Measurements from ENCODE around the gene NPHP3. TPM values are rescaled to one million over a fixed set of nuclear protein-coding genes. Genes with fewer than 3 reads are reported as not detected.

Gene NPHP3
- total and polyA plus RNA-seq, 7 donors: 4.2 to 76.2 (median 38.0) TPM

DNA sequence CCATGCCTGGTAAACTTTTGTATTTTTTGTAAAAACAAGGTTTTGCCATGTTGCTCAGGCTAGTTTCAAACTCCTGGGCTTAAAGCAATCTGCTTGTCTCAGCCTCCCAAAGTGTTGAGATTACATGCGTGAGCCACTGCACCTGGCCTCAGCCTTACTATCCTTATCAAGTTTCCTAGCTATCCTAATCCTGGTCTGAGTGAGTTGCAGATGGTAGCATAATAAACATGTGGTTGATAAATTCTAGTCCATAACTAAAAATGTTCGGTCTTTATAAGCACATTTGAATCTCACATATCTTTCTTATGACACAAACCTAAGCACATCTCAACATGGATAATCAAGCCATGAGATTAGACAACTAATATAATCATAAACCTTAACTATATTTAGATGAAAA, 18.5 kb downstream of the NPHP3 start:
- 93 to 94% methylated on average over 2 of the region's 2 CpGs for WGBS, 2 donors
- DNase-seq: no peak
- no peaks in the 10 kb centered on the region for H3K9me3 ChIP-seq
- H3K4me3 ChIP-seq: no peak overlapping the region
- TF ChIP-seq POLR2A (IDR thresholded peaks at IDR 0.05): no peak
- TF ChIP-seq EP300 (IDR thresholded peaks at IDR 0.05): no peak
- TF ChIP-seq, protein P1, sequence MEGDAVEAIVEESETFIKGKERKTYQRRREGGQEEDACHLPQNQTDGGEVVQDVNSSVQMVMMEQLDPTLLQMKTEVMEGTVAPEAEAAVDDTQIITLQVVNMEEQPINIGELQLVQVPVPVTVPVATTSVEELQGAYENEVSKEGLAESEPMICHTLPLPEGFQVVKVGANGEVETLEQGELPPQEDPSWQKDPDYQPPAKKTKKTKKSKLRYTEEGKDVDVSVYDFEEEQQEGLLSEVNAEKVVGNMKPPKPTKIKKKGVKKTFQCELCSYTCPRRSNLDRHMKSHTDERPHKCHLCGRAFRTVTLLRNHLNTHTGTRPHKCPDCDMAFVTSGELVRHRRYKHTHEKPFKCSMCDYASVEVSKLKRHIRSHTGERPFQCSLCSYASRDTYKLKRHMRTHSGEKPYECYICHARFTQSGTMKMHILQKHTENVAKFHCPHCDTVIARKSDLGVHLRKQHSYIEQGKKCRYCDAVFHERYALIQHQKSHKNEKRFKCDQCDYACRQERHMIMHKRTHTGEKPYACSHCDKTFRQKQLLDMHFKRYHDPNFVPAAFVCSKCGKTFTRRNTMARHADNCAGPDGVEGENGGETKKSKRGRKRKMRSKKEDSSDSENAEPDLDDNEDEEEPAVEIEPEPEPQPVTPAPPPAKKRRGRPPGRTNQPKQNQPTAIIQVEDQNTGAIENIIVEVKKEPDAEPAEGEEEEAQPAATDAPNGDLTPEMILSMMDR (IDR thresholded peaks at IDR 0.05): no peak
- no peak for TF ChIP-seq POLR2AphosphoS5 (IDR thresholded peaks at IDR 0.05)
- no peaks in the 10 kb centered on the region for H3K4me1 ChIP-seq
- no peaks in the 10 kb centered on the region for H3K27me3 ChIP-seq
- H3K27ac ChIP-seq: no peak overlapping the region
- H3K36me3 ChIP-seq: peaks cover 17 to 99% (median 47%) of the 10 kb centered on the region in 4 donors
- intact Hi-C loops (cut with DNase I): no loop called here

DNA sequence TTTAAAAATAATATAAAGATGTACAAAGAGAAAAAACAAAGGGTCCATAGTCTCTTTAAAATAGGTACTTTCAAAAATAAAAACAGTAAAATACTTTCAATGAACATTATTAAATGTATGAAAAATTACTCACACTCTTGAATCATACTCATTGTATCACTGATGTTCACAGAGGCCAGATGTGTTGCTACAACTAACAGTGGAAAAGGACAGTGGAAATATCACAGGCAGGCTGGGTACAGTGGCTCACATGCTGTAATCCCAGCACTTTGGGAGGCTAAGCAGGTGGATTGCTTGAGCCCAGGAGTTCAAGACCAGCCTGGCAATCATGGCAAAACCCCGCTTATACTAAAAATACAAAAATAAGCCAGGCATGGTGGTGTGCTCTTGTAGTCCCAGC, 26.8 kb downstream of the NPHP3 start:
- intact Hi-C loops (cut with DNase I): loop anchor here (10.0 kb wide), 1 partner anchor 181 kb away; no protein-coding TSS in a partner anchor
- H3K4me3 ChIP-seq: no peak overlapping the region
- H3K27ac ChIP-seq: no peak overlapping the region
- no peaks in the 10 kb centered on the region for H3K4me1 ChIP-seq
- DNase-seq: no peak
- peaks cover 20 to 100% (median 47%) of the 10 kb centered on the region in 4 donors for H3K36me3 ChIP-seq
- TF ChIP-seq POLR2AphosphoS5 (IDR thresholded peaks at IDR 0.05) (no peak), EP300 (IDR thresholded peaks at IDR 0.05) (no peak), POLR2A (IDR thresholded peaks at IDR 0.05) (no peak)
- TF ChIP-seq, protein P1 (IDR thresholded peaks at IDR 0.05): no peak
- H3K27me3 ChIP-seq: no peaks in the 10 kb centered on the region
- WGBS, 2 donors: 95 to 97% methylated on average over 1 of the region's 1 CpG
- no peaks in the 10 kb centered on the region for H3K9me3 ChIP-seq

DNA sequence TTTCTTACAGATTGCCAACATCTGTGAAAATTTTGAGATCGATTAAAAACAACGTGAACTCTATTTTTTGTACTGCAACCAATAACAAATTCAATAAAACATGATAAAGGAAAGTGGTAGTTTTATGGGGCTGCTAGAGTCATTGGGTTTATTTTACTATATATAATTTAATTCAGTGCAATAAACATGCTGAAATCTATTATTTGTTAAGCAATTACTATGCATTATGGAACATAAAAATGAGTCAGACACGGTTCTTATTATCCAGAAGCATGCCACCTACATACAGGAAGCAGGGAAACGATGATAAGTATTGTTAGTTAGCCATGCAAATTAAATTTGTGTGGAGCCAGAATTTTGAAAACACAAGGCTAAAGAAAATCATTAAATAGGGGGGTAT, 27.2 kb downstream of the NPHP3 start:
- WGBS, 2 donors: 16 to 76% methylated on average over 4 of the region's 4 CpGs
- H3K27me3 ChIP-seq: no peaks in the 10 kb centered on the region
- peaks cover 21 to 100% (median 48%) of the 10 kb centered on the region in 4 donors for H3K36me3 ChIP-seq
- H3K9me3 ChIP-seq: no peaks in the 10 kb centered on the region
- no peak overlapping the region for H3K4me3 ChIP-seq
- H3K27ac ChIP-seq: no peak overlapping the region
- no peaks in the 10 kb centered on the region for H3K4me1 ChIP-seq
- no peak for DNase-seq
- intact Hi-C loops (cut with DNase I): loop anchor here (10.0 kb wide), 1 partner anchor 180 kb away; no protein-coding TSS in a partner anchor
- no peak for TF ChIP-seq POLR2AphosphoS5 (IDR thresholded peaks at IDR 0.05)
- no peak for TF ChIP-seq POLR2A (IDR thresholded peaks at IDR 0.05)
- no peak for TF ChIP-seq EP300 (IDR thresholded peaks at IDR 0.05)
- TF ChIP-seq, protein P1 (IDR thresholded peaks at IDR 0.05): no peak

DNA sequence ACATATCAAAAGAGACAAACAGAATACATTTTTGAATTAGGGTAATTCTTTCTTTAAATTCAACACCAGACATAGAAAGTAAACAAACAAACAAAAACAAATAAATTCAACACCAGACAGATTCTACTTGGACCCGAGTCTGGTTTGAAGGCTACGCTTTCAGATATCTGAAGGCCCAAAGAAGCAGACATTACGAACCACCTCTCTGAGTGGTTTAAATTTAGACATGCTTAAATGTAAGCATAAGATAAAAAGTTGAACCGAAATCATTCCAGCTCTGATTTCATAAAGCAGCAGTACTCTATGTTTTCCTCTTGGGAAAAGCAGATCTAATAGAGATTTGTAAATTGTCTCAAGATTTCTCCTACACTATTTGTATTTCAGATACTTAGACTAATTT, 32.2 kb downstream of the NPHP3 start:
- no peaks in the 10 kb centered on the region for H3K4me1 ChIP-seq
- H3K4me3 ChIP-seq: no peak overlapping the region
- WGBS, 2 donors: 98% methylated on average over 4 of the region's 4 CpGs
- intact Hi-C loops (cut with DNase I): loop anchor here (10.0 kb wide), 1 partner anchor 175 kb away; no protein-coding TSS in a partner anchor
- DNase-seq: no peak
- peaks cover 26 to 100% (median 46%) of the 10 kb centered on the region in 4 donors for H3K36me3 ChIP-seq
- TF ChIP-seq EP300 (IDR thresholded peaks at IDR 0.05) (no peak), POLR2A (IDR thresholded peaks at IDR 0.05) (no peak), POLR2AphosphoS5 (IDR thresholded peaks at IDR 0.05) (no peak)
- TF ChIP-seq, protein P1 (IDR thresholded peaks at IDR 0.05): no peak
- H3K27me3 ChIP-seq: no peaks in the 10 kb centered on the region
- no peaks in the 10 kb centered on the region for H3K9me3 ChIP-seq
- H3K27ac ChIP-seq: no peak overlapping the region

DNA sequence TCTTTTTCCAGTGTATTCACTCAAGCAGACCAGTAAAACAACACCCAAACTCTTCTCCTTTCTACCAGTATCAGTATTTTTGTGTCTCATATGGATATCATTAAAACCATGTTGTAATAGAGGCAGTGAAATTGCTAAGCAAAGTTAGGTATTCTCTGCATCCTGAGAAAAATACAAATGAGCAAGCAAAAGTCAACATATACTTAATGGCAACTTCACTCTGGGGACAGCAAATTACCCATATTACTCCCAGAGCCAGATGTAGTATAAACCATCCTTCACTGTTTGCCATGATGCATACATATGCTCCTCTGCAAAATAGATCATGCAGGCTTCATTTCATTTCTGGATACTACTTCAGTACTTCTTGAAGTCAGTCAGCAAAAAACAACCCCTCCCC, 40.0 kb downstream of the NPHP3 start:
- TF ChIP-seq EP300 (IDR thresholded peaks at IDR 0.05) (no peak), POLR2A (IDR thresholded peaks at IDR 0.05) (no peak), POLR2AphosphoS5 (IDR thresholded peaks at IDR 0.05) (no peak)
- TF ChIP-seq, protein P1 (IDR thresholded peaks at IDR 0.05): no peak
- DNase-seq: no peak
- intact Hi-C loops (cut with DNase I): no loop called here
- no peak overlapping the region for H3K27ac ChIP-seq
- H3K4me1 ChIP-seq: no peaks in the 10 kb centered on the region
- H3K9me3 ChIP-seq: no peaks in the 10 kb centered on the region
- H3K27me3 ChIP-seq: no peaks in the 10 kb centered on the region
- H3K4me3 ChIP-seq: no peak overlapping the region
- peaks cover 12 to 95% (median 27%) of the 10 kb centered on the region in 4 donors for H3K36me3 ChIP-seq
